Measurements from ENCODE around the gene KLRC2. TPM values are rescaled to one million over a fixed set of nuclear protein-coding genes. Genes with fewer than 3 reads are reported as not detected.
A peak's percentile ranks its signal among the peaks of the same experiment; 100 is the strongest.
"Not testable (repeated sequence)": the region's sequence is repeated elsewhere in the genome, so short reads cannot be mapped to it uniquely, and the experiment has no call there.

Gene KLRC2
- total RNA-seq, 5 donors from 2014 or later (not counting 1 experiment from before 2014, with no cell fraction given), result 0.99 to 3.8 (median 1.9) TPM

- H3K4me3 ChIP-seq (ENCODE audit: control insufficient read depth in 1 of 2, extremely low read depth in 1 of 2, low read length in 1 of 2), result no peak overlapping the region
- H3K9me3 Mint-ChIP-seq, result no peaks in the 10 kb centered on the region
- POLR2A ChIA-PET, result interaction anchor here in 1 of 2 donors (0.7 kb wide), 1 partner anchor 24 kb away, joined by 3 read pairs; no protein-coding TSS in a partner anchor
- peak overlapping the region; percentile 4 to 8 (median 5) for H3K4me3 Mint-ChIP-seq
- H3K4me1 ChIP-seq (ENCODE audit: control insufficient read depth in 1 of 2, extremely low read depth in 1 of 2, insufficient read depth in 2 of 2, low read length in 2 of 2), result peaks cover 11 to 16% of the 10 kb centered on the region in 2 experiments
- peak overlapping the region; percentile 60 to 67 for H3K27ac Mint-ChIP-seq
- DNase-seq (no peak), ATAC-seq (replicated peaks in 1 of 4) (no peak)
- no peaks in the 10 kb centered on the region for H3K9me3 ChIP-seq
- no CpG with 5 or more reads among the region's 2 CpGs for WGBS (ENCODE audit: insufficient coverage)
- no peak overlapping the region for H3K27ac ChIP-seq (ENCODE audit: low read length)
- H3K4me1 Mint-ChIP-seq, result peaks cover 26 to 42% (median 37%) of the 10 kb centered on the region in 3 donors
- no peaks in the 10 kb centered on the region for H3K36me3 Mint-ChIP-seq
- H3K27me3 Mint-ChIP-seq, result peaks cover 9 to 19% of the 10 kb centered on the region in 2 donors
- CTCF ChIA-PET, result interaction anchor here (0.6 to 1.5 kb wide), 2 partner anchors 162 to 458 kb away, joined by 3 to 7 read pairs; no protein-coding TSS in a partner anchor
- no peaks in the 10 kb centered on the region for H3K36me3 ChIP-seq (ENCODE audit: control insufficient read depth in 2 of 2, extremely low read depth in 1 of 2, insufficient read depth in 1 of 2, low read length in 1 of 2)
- no peaks in the 10 kb centered on the region for H3K27me3 ChIP-seq (replicated peaks in 1 of 2; ENCODE audit: control insufficient read depth in 2 of 2, extremely low read depth in 1 of 2, insufficient read depth in 2 of 2, low read length in 1 of 2)
These were observed 37.6 kb downstream of the KLRC2 start for GRCh38 chr12:10398168-10398567.

DNA sequence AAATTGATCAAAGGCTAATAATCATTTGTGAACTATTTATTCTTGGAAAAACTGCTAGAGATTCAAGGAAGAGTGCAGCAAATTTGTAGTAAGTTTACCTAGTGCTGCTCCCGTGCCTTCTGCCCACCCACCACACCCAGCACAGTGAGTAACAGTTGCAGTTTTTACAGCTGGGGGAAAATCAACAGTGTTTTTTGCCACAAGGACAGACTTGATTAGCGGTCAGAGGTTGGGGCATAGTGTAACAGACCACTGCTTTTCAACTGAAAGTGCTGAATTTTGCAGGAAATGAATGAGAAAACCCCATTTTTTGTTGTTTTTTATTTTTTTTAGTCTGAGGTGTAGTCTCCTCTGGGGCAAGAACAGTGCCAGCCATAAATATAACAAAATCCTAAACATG is 38.5 kb downstream of the KLRC2 start:
- no peak overlapping the region for H3K4me3 ChIP-seq (ENCODE audit: control insufficient read depth in 1 of 2, extremely low read depth in 1 of 2, low read length in 1 of 2)
- no CpG with 5 or more reads among the region's 2 CpGs for WGBS (ENCODE audit: insufficient coverage)
- ATAC-seq (replicated peaks in 1 of 4) (peak in 1 of 4 experiments; percentile 18), DNase-seq (peak in 1 of 35 experiments; percentile 53)
- no peaks in the 10 kb centered on the region for H3K36me3 ChIP-seq (ENCODE audit: control insufficient read depth in 2 of 2, extremely low read depth in 1 of 2, insufficient read depth in 1 of 2, low read length in 1 of 2)
- Mint-ChIP-seq H3K27me3 (peaks cover 9 to 19% of the 10 kb centered on the region in 2 donors), H3K4me3 (peak overlapping the region in 2 of 3 donors; percentile 7 to 54), H3K27ac (peak overlapping the region; percentile 45 to 56), H3K4me1 (peaks cover 26 to 48% (median 37%) of the 10 kb centered on the region in 3 donors), H3K9me3 (no peaks in the 10 kb centered on the region), H3K36me3 (no peaks in the 10 kb centered on the region)
- POLR2A ChIA-PET, result interaction anchor here (0.5 to 1.0 kb wide), 4 partner anchors 14 to 157 kb away, joined by 3 to 11 read pairs (median 4); no protein-coding TSS in a partner anchor
- no peaks in the 10 kb centered on the region for H3K9me3 ChIP-seq
- no peaks in the 10 kb centered on the region for H3K27me3 ChIP-seq (replicated peaks in 1 of 2; ENCODE audit: control insufficient read depth in 2 of 2, extremely low read depth in 1 of 2, insufficient read depth in 2 of 2, low read length in 1 of 2)
- CTCF ChIA-PET, result interaction anchor here (1.0 to 1.5 kb wide), 2 partner anchors 75 to 161 kb away, joined by 3 to 7 read pairs; no protein-coding TSS in a partner anchor
- peaks cover 16 to 24% of the 10 kb centered on the region in 2 experiments for H3K4me1 ChIP-seq (ENCODE audit: control insufficient read depth in 1 of 2, extremely low read depth in 1 of 2, insufficient read depth in 2 of 2, low read length in 2 of 2)
- H3K27ac ChIP-seq (ENCODE audit: low read length), result peak overlapping the region; percentile 93

GRCh38 chr12:10396176-10396575 is 39.6 kb downstream of the KLRC2 start:
- H3K9me3 ChIP-seq; ATAC-seq (replicated peaks in 1 of 4); H3K36me3 Mint-ChIP-seq; DNase-seq; H3K9me3 Mint-ChIP-seq; H3K36me3 ChIP-seq (ENCODE audit: control insufficient read depth in 2 of 2, extremely low read depth in 1 of 2, insufficient read depth in 1 of 2, low read length in 1 of 2); H3K27me3 ChIP-seq (replicated peaks in 1 of 2; ENCODE audit: control insufficient read depth in 2 of 2, extremely low read depth in 1 of 2, insufficient read depth in 2 of 2, low read length in 1 of 2); H3K4me3 ChIP-seq (ENCODE audit: control insufficient read depth in 1 of 2, extremely low read depth in 1 of 2, low read length in 1 of 2): not testable (repeated sequence)
- POLR2A ChIA-PET, result interaction anchor here in 1 of 2 donors (0.7 kb wide), 1 partner anchor 9 kb away, joined by 3 read pairs; no protein-coding TSS in a partner anchor
- H3K27ac ChIP-seq (ENCODE audit: low read length), result peak overlapping the region; percentile 93
- Mint-ChIP-seq H3K4me3 (peak overlapping the region in 2 of 3 donors; percentile 11 to 18), H3K4me1 (peaks cover 24 to 52% (median 36%) of the 10 kb centered on the region in 3 donors), H3K27ac (peak overlapping the region in 1 of 2 donors; percentile 8), H3K27me3 (peaks cover 8 to 19% of the 10 kb centered on the region in 2 donors)
- peaks cover 17 to 29% of the 10 kb centered on the region in 2 experiments for H3K4me1 ChIP-seq (ENCODE audit: control insufficient read depth in 1 of 2, extremely low read depth in 1 of 2, insufficient read depth in 2 of 2, low read length in 2 of 2)
- CTCF ChIA-PET, result interaction anchor here in 1 of 2 donors (1.7 kb wide), 1 partner anchor 30 kb away, joined by 6 read pairs; no protein-coding TSS in a partner anchor
- 80% methylated on average over 1 of the region's 15 CpGs for WGBS (ENCODE audit: insufficient coverage)

GRCh38 chr12:10395390-10395998 is 40.3 kb downstream of the KLRC2 start:
- peaks cover 21 to 29% of the 10 kb centered on the region in 2 experiments for H3K4me1 ChIP-seq (ENCODE audit: control insufficient read depth in 1 of 2, extremely low read depth in 1 of 2, insufficient read depth in 2 of 2, low read length in 2 of 2)
- H3K4me3 Mint-ChIP-seq, result peak overlapping the region; percentile 25 to 46 (median 34)
- no peaks in the 10 kb centered on the region for H3K9me3 ChIP-seq
- CTCF ChIA-PET, result interaction anchor here in 1 of 2 donors (1.7 kb wide), 1 partner anchor 29 kb away, joined by 6 read pairs; no protein-coding TSS in a partner anchor
- peak in 3 of 35 experiments; percentile 16 to 71 (median 36) for DNase-seq
- H3K36me3 ChIP-seq (ENCODE audit: control insufficient read depth in 2 of 2, extremely low read depth in 1 of 2, insufficient read depth in 1 of 2, low read length in 1 of 2), result no peaks in the 10 kb centered on the region
- H3K27me3 ChIP-seq (replicated peaks in 1 of 2; ENCODE audit: control insufficient read depth in 2 of 2, extremely low read depth in 1 of 2, insufficient read depth in 2 of 2, low read length in 1 of 2), result no peaks in the 10 kb centered on the region
- ATAC-seq (replicated peaks in 1 of 4), result peak; percentile 67 to 79 (median 74)
- peaks cover 5 to 17% of the 10 kb centered on the region in 2 donors for H3K27me3 Mint-ChIP-seq
- no peaks in the 10 kb centered on the region for H3K36me3 Mint-ChIP-seq
- WGBS (ENCODE audit: insufficient coverage), result 60% methylated on average over 3 of the region's 6 CpGs
- no peaks in the 10 kb centered on the region for H3K9me3 Mint-ChIP-seq
- peaks cover 19 to 48% (median 36%) of the 10 kb centered on the region in 3 donors for H3K4me1 Mint-ChIP-seq
- H3K27ac ChIP-seq (ENCODE audit: low read length), result peak overlapping the region; percentile 93
- POLR2A ChIA-PET, result interaction anchor here in 1 of 2 donors (0.6 to 1.3 kb wide), 3 partner anchors 9 to 159 kb away, joined by 3 to 7 read pairs (median 3); no protein-coding TSS in a partner anchor
- H3K27ac Mint-ChIP-seq, result peak overlapping the region; percentile 75 to 94
- H3K4me3 ChIP-seq (ENCODE audit: control insufficient read depth in 1 of 2, extremely low read depth in 1 of 2, low read length in 1 of 2), result peak overlapping the region in 1 of 2 donors; percentile 10

- Histone ChIP-seq H3K4me1 (ENCODE audit: control insufficient read depth in 1 of 2, extremely low read depth in 1 of 2, insufficient read depth in 2 of 2, low read length in 2 of 2) (peaks cover 21 to 31% of the 10 kb centered on the region in 2 experiments), H3K27ac (ENCODE audit: low read length) (peak overlapping the region; percentile 93)
- peak overlapping the region; percentile 75 to 94 for H3K27ac Mint-ChIP-seq
- DNase-seq, result peak in 30 of 35 experiments; percentile 19 to 80 (median 47)
- ChIA-PET POLR2A (interaction anchor here (0.6 to 1.3 kb wide), 3 partner anchors 21 to 160 kb away, joined by 3 to 9 read pairs (median 7); no protein-coding TSS in a partner anchor), CTCF (interaction anchor here in 1 of 2 donors (1.0 to 1.7 kb wide), 2 partner anchors 28 to 219 kb away, joined by 5 to 6 read pairs; partner anchors contain the start of gene MAGOHB)
- H3K9me3 ChIP-seq; H3K36me3 Mint-ChIP-seq; H3K9me3 Mint-ChIP-seq; H3K27me3 ChIP-seq (replicated peaks in 1 of 2; ENCODE audit: control insufficient read depth in 2 of 2, extremely low read depth in 1 of 2, insufficient read depth in 2 of 2, low read length in 1 of 2); H3K4me3 ChIP-seq (ENCODE audit: control insufficient read depth in 1 of 2, extremely low read depth in 1 of 2, low read length in 1 of 2); H3K36me3 ChIP-seq (ENCODE audit: control insufficient read depth in 2 of 2, extremely low read depth in 1 of 2, insufficient read depth in 1 of 2, low read length in 1 of 2): not testable (repeated sequence)
- peaks cover 5 to 11% of the 10 kb centered on the region in 2 donors for H3K27me3 Mint-ChIP-seq
- WGBS (ENCODE audit: insufficient coverage), result 0% methylated on average over 1 of the region's 11 CpGs
- ATAC-seq (replicated peaks in 1 of 4), result peak; percentile 11 to 64 (median 30)
- H3K4me1 Mint-ChIP-seq, result peaks cover 20 to 50% (median 40%) of the 10 kb centered on the region in 3 donors
- peak overlapping the region in 2 of 3 donors; percentile 34 to 46 for H3K4me3 Mint-ChIP-seq
These were observed 41.2 kb downstream of the KLRC2 start for GRCh38 chr12:10394531-10395152.

Measured in T-cell (primary cell).